ENCODE data around the gene SSPN.

SSPN gene

DNA sequence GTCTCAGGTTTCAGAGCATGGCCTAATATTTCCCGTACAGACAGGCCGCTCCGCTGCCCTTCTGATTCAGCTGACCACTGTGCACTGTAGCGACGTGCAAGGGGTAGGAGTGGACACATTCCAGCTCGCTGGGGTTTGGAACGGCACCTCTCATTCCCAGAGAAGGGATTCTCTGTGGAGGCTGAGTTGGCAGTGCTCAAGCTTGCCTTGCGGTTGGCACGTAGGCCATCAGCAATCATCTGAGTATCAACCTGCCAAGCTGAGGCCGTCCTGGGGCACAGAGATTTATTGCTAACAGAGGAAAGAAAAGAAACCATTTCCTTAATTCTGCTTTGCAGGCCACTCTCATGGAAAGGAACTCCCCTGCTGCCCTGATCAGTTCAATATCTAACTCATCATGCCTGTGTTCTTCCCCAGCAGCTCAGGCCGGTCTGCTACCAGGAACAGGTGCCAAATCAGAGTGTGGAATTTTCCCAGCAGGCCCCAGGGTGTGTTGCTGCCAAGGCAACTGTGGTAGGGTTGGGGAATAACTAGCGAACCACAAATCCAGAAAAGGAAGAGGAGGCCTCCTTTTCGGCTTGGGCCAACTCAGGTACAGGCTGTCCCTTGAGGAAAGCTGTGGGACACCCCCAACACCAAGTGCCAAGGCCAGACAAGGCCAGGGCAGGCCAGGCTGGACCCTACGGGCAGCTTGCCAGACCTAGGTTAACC, 92.5 kb downstream of the SSPN start:
- DNase-seq: no peak

DNA sequence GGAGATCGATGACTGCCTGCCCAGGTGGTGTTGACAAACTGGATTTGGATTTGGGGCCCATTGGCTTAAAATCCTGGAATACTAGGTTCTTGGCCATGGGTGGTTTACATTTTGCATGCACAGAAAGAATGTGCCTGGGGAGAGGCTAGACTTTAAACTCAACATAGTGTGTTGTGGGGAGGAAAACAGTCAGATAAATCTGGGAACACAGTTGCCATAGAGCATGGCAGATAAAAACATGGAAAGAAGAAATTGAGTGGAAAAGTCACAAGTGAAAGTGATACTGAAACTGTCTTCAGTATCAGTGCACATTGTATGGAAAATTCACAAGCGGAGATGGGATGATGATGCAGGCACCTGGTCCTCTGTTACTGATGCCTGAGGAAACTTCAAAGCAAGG, 95.2 kb downstream of the SSPN start:
- DNase-seq: no peak

DNA sequence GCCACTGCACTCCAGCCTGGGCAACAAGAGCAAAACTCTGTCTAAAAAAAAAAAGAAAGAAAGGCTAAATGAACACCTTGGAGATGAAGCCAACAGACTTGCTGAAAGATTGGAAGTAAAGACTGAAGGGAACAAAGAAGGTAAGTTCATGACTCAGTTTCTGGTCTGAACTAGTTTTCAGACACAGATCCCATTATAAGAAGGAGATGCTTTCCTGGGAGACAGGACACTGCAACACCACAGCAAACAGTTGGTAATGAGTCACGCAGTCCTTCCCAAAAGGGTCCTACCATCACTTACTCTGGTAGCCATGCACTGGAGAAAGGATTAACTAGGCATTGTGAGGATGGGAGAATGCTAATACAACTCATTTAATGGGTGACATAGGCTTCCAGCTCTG, 97.2 kb downstream of the SSPN start:
- no peak for DNase-seq

DNA sequence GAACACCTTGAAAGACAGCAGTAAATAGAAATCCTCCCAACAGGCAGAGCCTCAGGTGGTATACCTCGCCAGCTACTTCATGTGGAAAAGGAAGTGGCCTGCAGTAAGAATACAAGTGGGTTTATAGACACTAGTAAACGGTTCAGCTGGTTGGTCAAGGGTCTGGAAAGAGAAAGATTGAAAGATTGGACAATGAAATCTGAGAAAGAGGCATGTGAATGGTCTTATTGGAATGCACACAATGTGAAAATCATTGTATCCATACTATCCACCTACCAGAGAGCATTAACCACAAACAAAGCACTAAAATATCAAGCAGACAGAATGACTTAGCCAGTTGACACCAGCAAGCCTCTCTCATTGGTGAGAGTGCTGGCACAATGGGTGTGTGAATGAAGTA, 98.2 kb downstream of the SSPN start:
- DNase-seq: no peak

DNA sequence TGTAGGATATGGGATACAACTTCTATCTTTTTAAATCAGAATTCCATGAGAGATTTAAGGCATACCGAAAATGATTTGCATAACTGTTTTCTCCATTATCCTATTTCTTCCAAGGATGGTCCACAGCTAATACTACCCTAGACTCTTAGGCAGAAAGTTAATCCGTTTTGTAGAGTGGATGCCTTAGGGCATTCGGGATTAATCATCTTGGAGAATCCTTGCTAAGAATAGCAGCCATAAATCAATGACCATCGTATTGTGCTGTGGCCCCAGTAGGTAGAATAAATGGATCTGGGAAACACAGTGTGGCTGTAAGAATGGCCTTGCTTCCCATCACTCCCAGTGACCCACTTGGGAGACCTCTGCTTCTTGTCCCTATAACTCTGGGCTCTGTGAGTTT, 99.6 kb downstream of the SSPN start:
- no peak for DNase-seq

DNA sequence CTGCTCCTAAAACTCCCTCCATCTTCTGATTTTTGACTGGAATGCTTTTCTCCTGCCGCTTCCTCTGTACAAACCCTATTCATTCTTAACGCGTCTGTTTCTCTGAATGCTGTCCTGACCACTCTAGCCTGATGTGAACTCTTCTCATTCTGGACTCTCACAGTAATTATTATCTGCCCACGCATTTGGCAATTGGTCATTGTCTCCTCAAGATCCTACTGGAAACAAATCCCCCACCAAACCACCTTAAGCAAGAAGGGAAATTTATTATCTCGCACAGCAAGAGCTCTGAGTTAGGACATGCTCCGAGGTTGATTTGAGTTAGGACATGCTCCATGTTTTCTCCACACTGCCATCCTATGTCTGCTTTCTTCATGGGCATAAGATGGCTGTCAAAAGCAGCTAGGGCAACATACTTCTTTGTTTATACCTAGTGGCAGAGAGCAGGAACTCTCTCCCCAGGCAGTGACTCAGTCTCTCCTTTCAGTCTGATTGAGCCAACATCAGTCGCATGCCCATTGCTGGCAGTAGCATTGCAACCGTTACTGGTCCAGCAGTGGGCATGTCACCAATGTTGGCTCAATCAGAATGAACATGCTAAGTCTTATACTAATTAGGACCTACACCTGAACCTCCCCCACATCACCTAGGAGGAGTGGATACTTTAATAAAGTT, 102.2 kb downstream of the SSPN start:
- DNase-seq: no peak

DNA sequence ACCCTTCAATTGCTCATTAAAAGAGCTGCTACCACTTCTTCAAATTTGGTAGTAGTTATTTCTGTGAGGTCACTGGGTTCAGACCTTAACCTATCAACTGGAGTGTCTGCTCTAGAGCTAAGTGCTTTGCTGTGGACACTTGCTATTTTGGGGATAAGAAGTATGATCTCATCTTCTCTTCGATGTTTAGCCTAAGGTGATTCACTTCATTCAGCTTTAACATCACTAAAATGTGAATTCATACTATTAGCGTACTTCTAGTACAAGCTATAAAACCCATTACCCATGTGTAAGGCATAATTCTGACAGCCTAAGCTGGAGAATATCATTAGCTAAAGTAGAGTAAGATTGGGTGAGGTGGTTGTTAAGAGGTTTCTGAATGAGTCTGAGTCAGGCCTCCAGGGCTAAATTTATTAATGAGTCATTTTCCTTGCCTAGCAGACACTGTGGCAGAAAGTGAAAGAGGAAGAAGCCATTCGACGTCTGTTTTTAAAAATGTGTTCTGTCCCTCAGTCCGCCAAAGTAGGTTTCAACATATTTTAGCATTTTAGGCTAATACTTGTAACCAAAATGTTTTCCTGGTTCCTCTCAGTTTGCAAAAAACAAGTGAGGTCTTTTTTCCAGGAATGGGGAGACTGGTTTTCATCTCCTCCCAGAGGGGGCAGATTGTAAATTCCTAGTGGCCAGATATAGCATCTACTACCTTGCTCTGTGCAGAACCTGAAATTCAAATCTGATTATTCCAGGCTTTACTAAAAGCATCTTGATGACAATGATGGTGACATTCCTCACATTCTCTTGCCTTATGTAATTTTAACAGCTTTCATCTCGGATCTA, 103.6 kb downstream of the SSPN start:
- no peak for DNase-seq

DNA sequence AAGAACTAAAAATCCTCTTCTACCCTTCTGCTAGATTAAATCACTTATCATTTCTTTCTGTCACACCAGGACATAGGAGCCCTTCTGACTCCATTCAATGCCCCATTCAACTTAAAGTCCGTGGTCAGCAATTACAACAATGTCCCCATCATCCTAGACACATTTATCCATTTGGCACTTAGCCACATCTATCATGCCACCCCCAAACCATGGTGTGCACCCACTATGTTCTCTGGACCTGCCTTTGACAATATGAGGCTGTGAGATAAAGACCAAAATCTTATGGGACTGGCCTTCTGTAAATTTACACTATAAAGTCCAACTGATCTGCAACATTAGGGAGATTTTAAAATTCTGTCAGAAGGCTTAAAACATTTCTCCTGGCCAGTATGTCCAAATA, 104.4 kb downstream of the SSPN start:
- no peak for DNase-seq

All from eye (tissue), 1 donor.